ENCODE results near the gene STXBP6.

GRCh38 chr14:24820616-24821015 is 229.3 kb downstream of the STXBP6 start:
- TF ChIP-seq, protein P1, sequence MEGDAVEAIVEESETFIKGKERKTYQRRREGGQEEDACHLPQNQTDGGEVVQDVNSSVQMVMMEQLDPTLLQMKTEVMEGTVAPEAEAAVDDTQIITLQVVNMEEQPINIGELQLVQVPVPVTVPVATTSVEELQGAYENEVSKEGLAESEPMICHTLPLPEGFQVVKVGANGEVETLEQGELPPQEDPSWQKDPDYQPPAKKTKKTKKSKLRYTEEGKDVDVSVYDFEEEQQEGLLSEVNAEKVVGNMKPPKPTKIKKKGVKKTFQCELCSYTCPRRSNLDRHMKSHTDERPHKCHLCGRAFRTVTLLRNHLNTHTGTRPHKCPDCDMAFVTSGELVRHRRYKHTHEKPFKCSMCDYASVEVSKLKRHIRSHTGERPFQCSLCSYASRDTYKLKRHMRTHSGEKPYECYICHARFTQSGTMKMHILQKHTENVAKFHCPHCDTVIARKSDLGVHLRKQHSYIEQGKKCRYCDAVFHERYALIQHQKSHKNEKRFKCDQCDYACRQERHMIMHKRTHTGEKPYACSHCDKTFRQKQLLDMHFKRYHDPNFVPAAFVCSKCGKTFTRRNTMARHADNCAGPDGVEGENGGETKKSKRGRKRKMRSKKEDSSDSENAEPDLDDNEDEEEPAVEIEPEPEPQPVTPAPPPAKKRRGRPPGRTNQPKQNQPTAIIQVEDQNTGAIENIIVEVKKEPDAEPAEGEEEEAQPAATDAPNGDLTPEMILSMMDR (conservative IDR thresholded peaks at IDR 0.05; ENCODE audit: low read depth, low read length), result no peak
- no peak for TF ChIP-seq EZH2 (IDR thresholded peaks at IDR 0.05; ENCODE audit: borderline replicate concordance, low read depth, low read length, poor library complexity, severe bottlenecking)
